ENCODE measurements around the gene ARHGAP15.

ARHGAP15 gene

GRCh38 chr2:143144813-143145455 lies 15.7 kb downstream of the ARHGAP15 start:
- DNase-seq (ENCODE audit: extremely low read depth in 1 of 2, low read depth in 1 of 2): no peak

- DNase-seq (ENCODE audit: extremely low read depth in 1 of 2, low read depth in 1 of 2): no peak
Observed at GRCh38 chr2:143146366-143146765, 17.1 kb downstream of the ARHGAP15 start.

GRCh38 chr2:143146815-143147530 lies 17.8 kb downstream of the ARHGAP15 start:
- DNase-seq (ENCODE audit: extremely low read depth in 1 of 2, low read depth in 1 of 2): no peak

- DNase-seq (ENCODE audit: extremely low read depth in 1 of 2, low read depth in 1 of 2): no peak
Observed at GRCh38 chr2:143148011-143148410, 18.8 kb downstream of the ARHGAP15 start.

GRCh38 chr2:143148757-143149156 lies 19.5 kb downstream of the ARHGAP15 start:
- no peak for DNase-seq (ENCODE audit: extremely low read depth in 1 of 2, low read depth in 1 of 2)

- no peak for DNase-seq (ENCODE audit: extremely low read depth in 1 of 2, low read depth in 1 of 2)
Observed at GRCh38 chr2:143150287-143150686, 21.1 kb downstream of the ARHGAP15 start.

- no peak for DNase-seq (ENCODE audit: extremely low read depth in 1 of 2, low read depth in 1 of 2)
Observed at GRCh38 chr2:143151111-143151752, 22.0 kb downstream of the ARHGAP15 start.

GRCh38 chr2:143152219-143152618 lies 23.0 kb downstream of the ARHGAP15 start:
- DNase-seq (ENCODE audit: extremely low read depth in 1 of 2, low read depth in 1 of 2): no peak

GRCh38 chr2:143152637-143153036 lies 23.4 kb downstream of the ARHGAP15 start:
- no peak for DNase-seq (ENCODE audit: extremely low read depth in 1 of 2, low read depth in 1 of 2)

- DNase-seq (ENCODE audit: extremely low read depth in 1 of 2, low read depth in 1 of 2): no peak
Observed at GRCh38 chr2:143155661-143156060, 26.4 kb downstream of the ARHGAP15 start.

GRCh38 chr2:143157001-143157400 lies 27.8 kb downstream of the ARHGAP15 start:
- no peak for DNase-seq (ENCODE audit: extremely low read depth in 1 of 2, low read depth in 1 of 2)

GRCh38 chr2:143157418-143157817 lies 28.2 kb downstream of the ARHGAP15 start:
- no peak for DNase-seq (ENCODE audit: extremely low read depth in 1 of 2, low read depth in 1 of 2)

GRCh38 chr2:143158098-143158497 lies 28.9 kb downstream of the ARHGAP15 start:
- no peak for DNase-seq (ENCODE audit: extremely low read depth in 1 of 2, low read depth in 1 of 2)

GRCh38 chr2:143158551-143159485 lies 29.6 kb downstream of the ARHGAP15 start:
- DNase-seq (ENCODE audit: extremely low read depth in 1 of 2, low read depth in 1 of 2): no peak

- no peak for DNase-seq (ENCODE audit: extremely low read depth in 1 of 2, low read depth in 1 of 2)
Observed at GRCh38 chr2:143159486-143159840, 30.2 kb downstream of the ARHGAP15 start.

GRCh38 chr2:143160732-143161707 lies 31.8 kb downstream of the ARHGAP15 start:
- no peak for DNase-seq (ENCODE audit: extremely low read depth in 1 of 2, low read depth in 1 of 2)

- DNase-seq (ENCODE audit: extremely low read depth in 1 of 2, low read depth in 1 of 2): peak; percentile 18 to 31
Observed at GRCh38 chr2:143162123-143162837, 33.1 kb downstream of the ARHGAP15 start.

GRCh38 chr2:143162997-143163396 lies 33.8 kb downstream of the ARHGAP15 start:
- no peak for DNase-seq (ENCODE audit: extremely low read depth in 1 of 2, low read depth in 1 of 2)

- no peak for DNase-seq (ENCODE audit: extremely low read depth in 1 of 2, low read depth in 1 of 2)
Observed at GRCh38 chr2:143163499-143163898, 34.3 kb downstream of the ARHGAP15 start.

Measured in activated CD8-positive, alpha-beta memory T cell treated with anti-CD3 and anti-CD28 coated beads for 1 hour (primary cell).